HepG2 (cell line): ENCODE results near the gene SLC13A3. TPM values are rescaled to one million over a fixed set of nuclear protein-coding genes. Genes with fewer than 3 reads are reported as not detected.

Experiments
- KDM2A ChIP-seq: sonication (generic); formaldehyde crosslinking; IDR thresholded peaks from 2 replicates; pipeline ENCODE4 v1.4.0; 2020; ENCODE audit warnings: low read depth, missing genetic modification reagents, borderline replicate concordance
- MXI1 ChIP-seq: IDR thresholded peaks from 3 replicates; pipeline ENCODE4 v1.6.1; 2012; ENCODE audit warnings: low read depth, low read length, inconsistent platforms, borderline replicate concordance
- ONECUT2 ChIP-seq: sonication (generic); formaldehyde crosslinking; IDR thresholded peaks from 2 replicates; pipeline ENCODE4 v1.4.0; 2020; ENCODE audit warnings: missing genetic modification reagents
- PCBP1 ChIP-seq: fragments of 200-400 bp; formaldehyde crosslinking; IDR thresholded peaks from 2 replicates; pipeline ENCODE4 v1.6.1; 2017; ENCODE audit warnings: mild to moderate bottlenecking, low read depth, low read length, borderline replicate concordance
- PITX1 ChIP-seq: sonication (generic); formaldehyde crosslinking; IDR thresholded peaks from 2 replicates; pipeline ENCODE4 v1.5.1; 2020; ENCODE audit warnings: mild to moderate bottlenecking, missing genetic modification reagents
- ZNF607 ChIP-seq: sonication (generic); formaldehyde crosslinking; IDR thresholded peaks from 2 replicates; pipeline ENCODE4 v1.5.1; 2020; ENCODE audit warnings: missing genetic modification reagents, mild to moderate bottlenecking, borderline replicate concordance
- ZSCAN12 ChIP-seq: sonication (generic); formaldehyde crosslinking; IDR thresholded peaks from 2 replicates; pipeline ENCODE4 v1.9.0; 2021; ENCODE audit warnings: mild to moderate bottlenecking, missing genetic modification reagents
- polyA plus RNA-seq, 8 experiments: library from polyadenylated mRNA; depleted of rRNA in 3 of 8; stranded (reverse) in 7 of 8; unstranded in 1 of 8; fragments of >200 nt; fragmentation: Illumina TruSeq in 4 of 8; extraction: Trizol in 4 of 8; gene quantifications; 2 replicates each; pipeline versions ENCODE4 v1.2.1 to v1.2.3, GENCODE V29; 2011 to 2016; ENCODE audit warnings: low read depth in 4 of 8, missing spikeins in 1 of 8, mixed read lengths in 1 of 8; ENCODE audit not compliant: insufficient read depth in 1 of 8
- total RNA-seq, 5 experiments: library from RNA; depleted of rRNA; stranded (reverse); fragments of >200 nt; fragmentation: Illumina TruSeq; extraction: Trizol; gene quantifications; 2 replicates each; pipeline ENCODE4 v1.2.3, GENCODE V29; 2016; ENCODE audit warnings: low read depth in 1 of 5
- TF ChIP-seq, protein P1 (sequence below): sonication (generic); formaldehyde crosslinking; IDR thresholded peaks from 2 replicates; pipeline ENCODE4 v1.5.0; 2020; ENCODE audit warnings: mild to moderate bottlenecking, missing genetic modification reagents, borderline replicate concordance
- TF ChIP-seq, protein P2 (sequence below): sonication (generic); formaldehyde crosslinking; IDR thresholded peaks from 2 replicates; pipeline ENCODE4 v1.8.1; 2023; ENCODE audit warnings: mild to moderate bottlenecking, missing genetic modification reagents
- TF ChIP-seq, protein P3 (sequence below): IDR thresholded peaks from 2 replicates; pipeline ENCODE4 v1.6.1; 2016; ENCODE audit warnings: low read depth, missing genetic modification reagents, missing compliant biosample characterization
- TF ChIP-seq, protein P4 (sequence below), 2 experiments: IDR thresholded peaks; 2 replicates each; pipeline ENCODE4 v1.6.1; 2011 to 2012; ENCODE audit warnings: low read length in 2 of 2, borderline replicate concordance in 1 of 2, low read depth in 1 of 2, mild to moderate bottlenecking in 1 of 2, moderate library complexity in 1 of 2
- TF ChIP-seq, protein P5 (sequence below): sonication (generic); formaldehyde crosslinking; conservative IDR thresholded peaks from 2 replicates; pipeline ENCODE4 v1.8.0; 2022; ENCODE audit warnings: mild to moderate bottlenecking, moderate library complexity, missing genetic modification reagents

SLC13A3 gene
- total and polyA plus RNA-seq, 2 of the 13 experiments (the other 11 are each of a cell fraction or from before 2014, with no cell fraction given): 66.5 to 76.0 TPM

DNA sequence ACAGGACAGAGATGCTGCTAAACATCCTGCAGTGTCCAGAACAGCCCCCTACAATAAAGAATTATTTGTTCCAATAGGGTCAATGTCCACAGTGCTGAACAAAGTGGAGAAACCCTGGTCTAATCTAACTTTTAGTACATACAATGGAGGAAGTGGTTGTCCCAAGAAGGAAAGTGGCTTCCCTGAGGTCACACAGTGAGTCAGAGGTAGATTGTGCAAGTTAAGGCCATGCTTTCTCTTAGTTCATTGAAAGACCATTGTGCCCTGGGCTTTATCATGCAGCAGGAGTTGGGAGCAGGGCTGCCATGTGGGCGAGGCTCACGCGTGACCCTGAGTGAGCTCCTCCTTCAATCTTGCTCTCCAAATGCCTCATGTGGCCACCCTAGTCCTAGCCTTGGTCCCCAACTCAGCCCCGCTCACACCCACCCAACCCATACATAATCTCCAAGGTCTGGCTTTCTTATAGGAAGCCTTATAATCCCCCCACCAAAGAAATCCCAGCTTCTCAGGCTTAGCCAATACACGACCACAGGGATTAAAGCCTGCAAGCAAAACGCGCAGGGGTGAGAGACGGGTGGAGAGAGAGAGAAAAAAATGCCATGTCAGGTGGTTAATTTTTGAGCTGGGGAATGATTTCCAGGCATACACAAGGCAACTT lies 19.9 kb downstream of the SLC13A3 start (continued):
- TF ChIP-seq, protein P1, sequence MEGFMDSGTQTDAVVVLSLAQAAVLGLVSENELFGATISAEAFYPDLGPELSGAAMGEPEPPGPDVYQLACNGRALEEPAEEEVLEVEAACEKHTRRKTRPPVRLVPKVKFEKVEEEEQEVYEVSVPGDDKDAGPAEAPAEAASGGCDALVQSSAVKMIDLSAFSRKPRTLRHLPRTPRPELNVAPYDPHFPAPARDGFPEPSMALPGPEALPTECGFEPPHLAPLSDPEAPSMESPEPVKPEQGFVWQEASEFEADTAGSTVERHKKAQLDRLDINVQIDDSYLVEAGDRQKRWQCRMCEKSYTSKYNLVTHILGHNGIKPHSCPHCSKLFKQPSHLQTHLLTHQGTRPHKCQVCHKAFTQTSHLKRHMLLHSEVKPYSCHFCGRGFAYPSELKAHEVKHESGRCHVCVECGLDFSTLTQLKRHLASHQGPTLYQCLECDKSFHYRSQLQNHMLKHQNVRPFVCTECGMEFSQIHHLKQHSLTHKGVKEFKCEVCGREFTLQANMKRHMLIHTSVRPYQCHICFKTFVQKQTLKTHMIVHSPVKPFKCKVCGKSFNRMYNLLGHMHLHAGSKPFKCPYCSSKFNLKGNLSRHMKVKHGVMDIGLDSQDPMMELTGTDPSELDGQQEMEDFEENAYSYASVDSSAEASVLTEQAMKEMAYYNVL (CRISPR knock-in tag): no peak
- TF ChIP-seq, protein P2, sequence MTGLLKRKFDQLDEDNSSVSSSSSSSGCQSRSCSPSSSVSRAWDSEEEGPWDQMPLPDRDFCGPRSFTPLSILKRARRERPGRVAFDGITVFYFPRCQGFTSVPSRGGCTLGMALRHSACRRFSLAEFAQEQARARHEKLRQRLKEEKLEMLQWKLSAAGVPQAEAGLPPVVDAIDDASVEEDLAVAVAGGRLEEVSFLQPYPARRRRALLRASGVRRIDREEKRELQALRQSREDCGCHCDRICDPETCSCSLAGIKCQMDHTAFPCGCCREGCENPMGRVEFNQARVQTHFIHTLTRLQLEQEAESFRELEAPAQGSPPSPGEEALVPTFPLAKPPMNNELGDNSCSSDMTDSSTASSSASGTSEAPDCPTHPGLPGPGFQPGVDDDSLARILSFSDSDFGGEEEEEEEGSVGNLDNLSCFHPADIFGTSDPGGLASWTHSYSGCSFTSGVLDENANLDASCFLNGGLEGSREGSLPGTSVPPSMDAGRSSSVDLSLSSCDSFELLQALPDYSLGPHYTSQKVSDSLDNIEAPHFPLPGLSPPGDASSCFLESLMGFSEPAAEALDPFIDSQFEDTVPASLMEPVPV (CRISPR knock-in tag): no peak
- TF ChIP-seq, protein P3, sequence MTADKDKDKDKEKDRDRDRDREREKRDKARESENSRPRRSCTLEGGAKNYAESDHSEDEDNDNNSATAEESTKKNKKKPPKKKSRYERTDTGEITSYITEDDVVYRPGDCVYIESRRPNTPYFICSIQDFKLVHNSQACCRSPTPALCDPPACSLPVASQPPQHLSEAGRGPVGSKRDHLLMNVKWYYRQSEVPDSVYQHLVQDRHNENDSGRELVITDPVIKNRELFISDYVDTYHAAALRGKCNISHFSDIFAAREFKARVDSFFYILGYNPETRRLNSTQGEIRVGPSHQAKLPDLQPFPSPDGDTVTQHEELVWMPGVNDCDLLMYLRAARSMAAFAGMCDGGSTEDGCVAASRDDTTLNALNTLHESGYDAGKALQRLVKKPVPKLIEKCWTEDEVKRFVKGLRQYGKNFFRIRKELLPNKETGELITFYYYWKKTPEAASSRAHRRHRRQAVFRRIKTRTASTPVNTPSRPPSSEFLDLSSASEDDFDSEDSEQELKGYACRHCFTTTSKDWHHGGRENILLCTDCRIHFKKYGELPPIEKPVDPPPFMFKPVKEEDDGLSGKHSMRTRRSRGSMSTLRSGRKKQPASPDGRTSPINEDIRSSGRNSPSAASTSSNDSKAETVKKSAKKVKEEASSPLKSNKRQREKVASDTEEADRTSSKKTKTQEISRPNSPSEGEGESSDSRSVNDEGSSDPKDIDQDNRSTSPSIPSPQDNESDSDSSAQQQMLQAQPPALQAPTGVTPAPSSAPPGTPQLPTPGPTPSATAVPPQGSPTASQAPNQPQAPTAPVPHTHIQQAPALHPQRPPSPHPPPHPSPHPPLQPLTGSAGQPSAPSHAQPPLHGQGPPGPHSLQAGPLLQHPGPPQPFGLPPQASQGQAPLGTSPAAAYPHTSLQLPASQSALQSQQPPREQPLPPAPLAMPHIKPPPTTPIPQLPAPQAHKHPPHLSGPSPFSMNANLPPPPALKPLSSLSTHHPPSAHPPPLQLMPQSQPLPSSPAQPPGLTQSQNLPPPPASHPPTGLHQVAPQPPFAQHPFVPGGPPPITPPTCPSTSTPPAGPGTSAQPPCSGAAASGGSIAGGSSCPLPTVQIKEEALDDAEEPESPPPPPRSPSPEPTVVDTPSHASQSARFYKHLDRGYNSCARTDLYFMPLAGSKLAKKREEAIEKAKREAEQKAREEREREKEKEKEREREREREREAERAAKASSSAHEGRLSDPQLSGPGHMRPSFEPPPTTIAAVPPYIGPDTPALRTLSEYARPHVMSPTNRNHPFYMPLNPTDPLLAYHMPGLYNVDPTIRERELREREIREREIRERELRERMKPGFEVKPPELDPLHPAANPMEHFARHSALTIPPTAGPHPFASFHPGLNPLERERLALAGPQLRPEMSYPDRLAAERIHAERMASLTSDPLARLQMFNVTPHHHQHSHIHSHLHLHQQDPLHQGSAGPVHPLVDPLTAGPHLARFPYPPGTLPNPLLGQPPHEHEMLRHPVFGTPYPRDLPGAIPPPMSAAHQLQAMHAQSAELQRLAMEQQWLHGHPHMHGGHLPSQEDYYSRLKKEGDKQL (CRISPR knock-in tag): no peak
- no peak for TF ChIP-seq ZSCAN12 (CRISPR knock-in tag)
- no peak for TF ChIP-seq PCBP1
- TF ChIP-seq, protein P4, sequence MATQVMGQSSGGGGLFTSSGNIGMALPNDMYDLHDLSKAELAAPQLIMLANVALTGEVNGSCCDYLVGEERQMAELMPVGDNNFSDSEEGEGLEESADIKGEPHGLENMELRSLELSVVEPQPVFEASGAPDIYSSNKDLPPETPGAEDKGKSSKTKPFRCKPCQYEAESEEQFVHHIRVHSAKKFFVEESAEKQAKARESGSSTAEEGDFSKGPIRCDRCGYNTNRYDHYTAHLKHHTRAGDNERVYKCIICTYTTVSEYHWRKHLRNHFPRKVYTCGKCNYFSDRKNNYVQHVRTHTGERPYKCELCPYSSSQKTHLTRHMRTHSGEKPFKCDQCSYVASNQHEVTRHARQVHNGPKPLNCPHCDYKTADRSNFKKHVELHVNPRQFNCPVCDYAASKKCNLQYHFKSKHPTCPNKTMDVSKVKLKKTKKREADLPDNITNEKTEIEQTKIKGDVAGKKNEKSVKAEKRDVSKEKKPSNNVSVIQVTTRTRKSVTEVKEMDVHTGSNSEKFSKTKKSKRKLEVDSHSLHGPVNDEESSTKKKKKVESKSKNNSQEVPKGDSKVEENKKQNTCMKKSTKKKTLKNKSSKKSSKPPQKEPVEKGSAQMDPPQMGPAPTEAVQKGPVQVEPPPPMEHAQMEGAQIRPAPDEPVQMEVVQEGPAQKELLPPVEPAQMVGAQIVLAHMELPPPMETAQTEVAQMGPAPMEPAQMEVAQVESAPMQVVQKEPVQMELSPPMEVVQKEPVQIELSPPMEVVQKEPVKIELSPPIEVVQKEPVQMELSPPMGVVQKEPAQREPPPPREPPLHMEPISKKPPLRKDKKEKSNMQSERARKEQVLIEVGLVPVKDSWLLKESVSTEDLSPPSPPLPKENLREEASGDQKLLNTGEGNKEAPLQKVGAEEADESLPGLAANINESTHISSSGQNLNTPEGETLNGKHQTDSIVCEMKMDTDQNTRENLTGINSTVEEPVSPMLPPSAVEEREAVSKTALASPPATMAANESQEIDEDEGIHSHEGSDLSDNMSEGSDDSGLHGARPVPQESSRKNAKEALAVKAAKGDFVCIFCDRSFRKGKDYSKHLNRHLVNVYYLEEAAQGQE (IDR thresholded peaks at IDR 0.05; ENCODE audit: borderline replicate concordance in 1 of 2, low read depth in 1 of 2, low read length in 2 of 2): no peak
- peak; percentile 43; the same call in 1 of the 3 replicates for TF ChIP-seq MXI1
- no peak for TF ChIP-seq PITX1
- TF ChIP-seq KDM2A (CRISPR knock-in tag): peak; percentile 60; the same call in 1 of the 2 replicates
- TF ChIP-seq, protein P5, sequence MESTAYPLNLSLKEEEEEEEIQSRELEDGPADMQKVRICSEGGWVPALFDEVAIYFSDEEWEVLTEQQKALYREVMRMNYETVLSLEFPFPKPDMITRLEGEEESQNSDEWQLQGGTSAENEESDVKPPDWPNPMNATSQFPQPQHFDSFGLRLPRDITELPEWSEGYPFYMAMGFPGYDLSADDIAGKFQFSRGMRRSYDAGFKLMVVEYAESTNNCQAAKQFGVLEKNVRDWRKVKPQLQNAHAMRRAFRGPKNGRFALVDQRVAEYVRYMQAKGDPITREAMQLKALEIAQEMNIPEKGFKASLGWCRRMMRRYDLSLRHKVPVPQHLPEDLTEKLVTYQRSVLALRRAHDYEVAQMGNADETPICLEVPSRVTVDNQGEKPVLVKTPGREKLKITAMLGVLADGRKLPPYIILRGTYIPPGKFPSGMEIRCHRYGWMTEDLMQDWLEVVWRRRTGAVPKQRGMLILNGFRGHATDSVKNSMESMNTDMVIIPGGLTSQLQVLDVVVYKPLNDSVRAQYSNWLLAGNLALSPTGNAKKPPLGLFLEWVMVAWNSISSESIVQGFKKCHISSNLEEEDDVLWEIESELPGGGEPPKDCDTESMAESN (CRISPR knock-in tag): 0 out of 2 replicates have a peak, but pooled peaks have one; percentile 64
- TF ChIP-seq ONECUT2: no peak
- TF ChIP-seq ZNF607 (CRISPR knock-in tag): no peak
